Endothelial cell of umbilical vein (primary cell): ENCODE measurements around the gene UBE2QL1. TPM values are rescaled to one million over a fixed set of nuclear protein-coding genes. Genes with fewer than 3 reads are reported as not detected.

Experiments used
- BruUV-seq: library from RNA; stranded (reverse); fragments of 400-500 nt; replicated peaks from 2 replicates; lab custom pipeline; 2021; lab: Mats Ljungman, UMichigan
- CTCF ChIA-PET: fragments of 300-600, 350-600 bp; sonication (Branson Sonifier 250); formaldehyde crosslinking; loops from one replicate; lab custom pipeline; 2021; ENCODE audit warnings: antibody characterized with exemption, inconsistent platforms; lab: Charles Lee
- POLR2A ChIA-PET: fragments of 300-600, 350-600 bp; sonication (Branson Sonifier 250); formaldehyde crosslinking; loops from one replicate; lab custom pipeline; 2021; ENCODE audit warnings: antibody characterized with exemption, inconsistent platforms; lab: Charles Lee
- DNase-seq: peaks from one replicate; pipeline ENCODE4 v3.0.0-alpha.2; 2011; ENCODE audit warnings: low read depth, low spot score
- FAIRE-seq: peaks from 2 replicates; lab custom pipeline; 2011; peaks lifted over from hg19 to GRCh38; lab: Jason Lieb, UNC
- H2AFZ ChIP-seq: 2 replicates; pipeline ENCODE4 v1.6.0; 2012; ENCODE audit warnings: low read depth, low read length, control low read depth, inconsistent platforms
- H3K27ac ChIP-seq: 2 replicates; pipeline ENCODE4 v1.5.1; 2011; ENCODE audit warnings: low read depth, mild to moderate bottlenecking, control low read depth, low read length, moderate library complexity; ENCODE audit not compliant: insufficient read depth
- H3K27me3 ChIP-seq, 2 experiments: 2 replicates each; pipeline versions ENCODE4 v1.6.0 to v1.6.1; 2011; ENCODE audit warnings: low read length in 2 of 2, mixed read lengths in 1 of 2; ENCODE audit not compliant: control insufficient read depth in 2 of 2, insufficient read depth in 2 of 2
- H3K36me3 ChIP-seq, 2 experiments: 2 replicates in 1 of 2; 3 replicates in 1 of 2; pipeline ENCODE4 v1.5.1; 2011; ENCODE audit warnings: low read length in 2 of 2, mild to moderate bottlenecking in 1 of 2, moderate library complexity in 1 of 2; ENCODE audit not compliant: control insufficient read depth in 2 of 2, insufficient read depth in 2 of 2; ENCODE audit errors: extremely low read depth in 1 of 2
- H3K4me1 ChIP-seq: 3 replicates; pipeline ENCODE4 v1.5.1; 2011; ENCODE audit warnings: mild to moderate bottlenecking, low read length; ENCODE audit not compliant: control insufficient read depth, insufficient read depth; ENCODE audit errors: extremely low read depth
- H3K4me2 ChIP-seq: 2 replicates; pipeline ENCODE4 v1.6.1; 2011; ENCODE audit warnings: low read length, control low read depth, mixed read lengths; ENCODE audit not compliant: insufficient read depth
- H3K4me3 ChIP-seq, 3 experiments: fragments of 200-600 bp in 1 of 3; sonication (generic), shearing (Covaris generic) in 1 of 3; replicated peaks in 1 of 3; 2 replicates each; pipeline ENCODE4 v1.5.1; 2011 to 2016; ENCODE audit warnings: control low read depth in 3 of 3, low read length in 3 of 3, mild to moderate bottlenecking in 2 of 3, inconsistent platforms in 1 of 3, low read depth in 1 of 3, moderate library complexity in 1 of 3; ENCODE audit not compliant: insufficient read depth in 1 of 3
- H3K79me2 ChIP-seq: 2 replicates; pipeline ENCODE4 v1.6.0; 2012; ENCODE audit warnings: low read length, inconsistent platforms; ENCODE audit not compliant: control insufficient read depth, insufficient read depth
- H3K9ac ChIP-seq: replicated peaks from 2 replicates; pipeline ENCODE3; 2011; ENCODE audit warnings: low read length, control low read depth; ENCODE audit not compliant: insufficient read depth; ENCODE audit errors: extremely low read depth
- H3K9me1 ChIP-seq: replicated peaks from 3 replicates; pipeline ENCODE4 v1.6.0; 2011; ENCODE audit warnings: mild to moderate bottlenecking, low read length; ENCODE audit not compliant: control insufficient read depth, insufficient read depth; ENCODE audit errors: extremely low read depth
- H3K9me3 ChIP-seq: replicated peaks from 2 replicates; pipeline ENCODE4 v1.5.1; 2012; ENCODE audit warnings: low read length, inconsistent platforms; ENCODE audit not compliant: control insufficient read depth, insufficient read depth
- H4K20me1 ChIP-seq: replicated peaks from 2 replicates; pipeline ENCODE3; 2011; ENCODE audit warnings: mild to moderate bottlenecking, low read length; ENCODE audit not compliant: control insufficient read depth, insufficient read depth; ENCODE audit errors: extremely low read depth
- CTCF ChIP-seq, 2 donors: IDR thresholded peaks; 1 replicate in 1 of 2; 2 replicates in 1 of 2; pipeline ENCODE4 v1.5.1; 2011; ENCODE audit warnings: low read length in 2 of 2, mild to moderate bottlenecking in 2 of 2, moderate library complexity in 2 of 2, control low read depth in 1 of 2, inconsistent platforms in 1 of 2, low read depth in 1 of 2; ENCODE audit not compliant: insufficient read depth in 1 of 2; ENCODE audit errors: extremely low read depth in 1 of 2
- EZH2 ChIP-seq: IDR thresholded peaks from 2 replicates; pipeline ENCODE4 v1.6.1; 2012; ENCODE audit warnings: borderline replicate concordance, low read depth, mild to moderate bottlenecking, moderate library complexity, low read length, inconsistent platforms; ENCODE audit not compliant: severe bottlenecking
- FOS ChIP-seq: IDR thresholded peaks from 2 replicates; pipeline ENCODE4 v1.6.1; 2011; ENCODE audit warnings: mild to moderate bottlenecking, low read length, moderate library complexity, borderline replicate concordance; ENCODE audit not compliant: insufficient read depth
- GATA2 ChIP-seq: IDR thresholded peaks from 2 replicates; pipeline ENCODE4 v1.7.0; 2011; ENCODE audit warnings: low read depth, mild to moderate bottlenecking, moderate library complexity, mixed read lengths, low read length; ENCODE audit not compliant: insufficient read length, insufficient read depth
- JUN ChIP-seq: IDR thresholded peaks from 2 replicates; pipeline ENCODE4 v1.6.1; 2011; ENCODE audit warnings: borderline replicate concordance, low read depth; ENCODE audit not compliant: insufficient read length, insufficient read depth
- MAX ChIP-seq: IDR thresholded peaks from 2 replicates; pipeline ENCODE4 v1.6.1; 2011; ENCODE audit not compliant: insufficient read depth, insufficient read length
- MYC ChIP-seq: IDR thresholded peaks from one replicate; pipeline ENCODE4 v1.6.1; 2011; ENCODE audit warnings: mild to moderate bottlenecking, low read depth, low read length
- POLR2A ChIP-seq: IDR thresholded peaks from 2 replicates; pipeline ENCODE4 v1.6.1; 2012; ENCODE audit warnings: low read depth, mild to moderate bottlenecking, control low read depth, low read length
- POLR2AphosphoS5 ChIP-seq: IDR thresholded peaks from 2 replicates; pipeline ENCODE4 v1.6.1; 2012; ENCODE audit warnings: low read depth, mild to moderate bottlenecking, control low read depth, low read length, moderate library complexity; ENCODE audit not compliant: insufficient read depth
- dilution Hi-C: fragments of 300-500 bp; cut with MboI; formaldehyde crosslinking; loops from one replicate; pipeline ENCODE4 v1.15.0; 2019; ENCODE audit warnings: low sequenced_read_pairs; ENCODE audit not compliant: extremely low pct_ligation_motif_present
- intact Hi-C: fragments of 100-400 bp; cut with micrococcal nuclease; formaldehyde crosslinking; loops from one replicate; pipeline ENCODE4 v1.10.0; 2022
- polyA plus RNA-seq, 4 experiments: library from polyadenylated mRNA; depleted of rRNA in 3 of 4; stranded (reverse) in 3 of 4; unstranded in 1 of 4; fragments of >200 nt; gene quantifications; 2 replicates each; pipeline versions ENCODE4 v1.2.1 to v1.2.3, GENCODE V29; 2011 to 2012; ENCODE audit warnings: missing spikeins in 1 of 4
- total RNA-seq: library from RNA; stranded (reverse); gene quantifications from 2 replicates; pipeline ENCODE4 v1.2.3, GENCODE V29; 2021

UBE2QL1 gene
- total and polyA plus RNA-seq, 2 donors (not counting 3 experiments of a cell fraction or from before 2014, with no cell fraction given), result 0.04 to 0.15 TPM

- H3K4me1 ChIP-seq, result no peaks in the 10 kb centered on the region
- FAIRE-seq (no peak), DNase-seq (no peak)
- no peaks in the 10 kb centered on the region for H3K9me3 ChIP-seq
- no peak overlapping the region for H3K4me3 ChIP-seq
- ChIA-PET CTCF (no interaction called here), POLR2A (no interaction called here)
- no peak overlapping the region for H3K4me2 ChIP-seq
- no peak overlapping the region for H2AFZ ChIP-seq
- no TSS peak for BruUV-seq
- TF ChIP-seq GATA2 (no peak), POLR2A (no peak), CTCF (IDR thresholded peaks at IDR 0.05; ENCODE audit: extremely low read depth in 1 of 2, insufficient read depth in 1 of 2, low read depth in 1 of 2, low read length in 2 of 2) (no peak), JUN (no peak)
- no peaks in the 10 kb centered on the region for H4K20me1 ChIP-seq
- dilution Hi-C loops, result no loop called here
- intact Hi-C loops, result no loop called here
- no peaks in the 10 kb centered on the region for H3K79me2 ChIP-seq
- no peaks in the 10 kb centered on the region for H3K27me3 ChIP-seq
- H3K27ac ChIP-seq, result no peak overlapping the region
- no peaks in the 10 kb centered on the region for H3K9me1 ChIP-seq
- H3K36me3 ChIP-seq, result no peaks in the 10 kb centered on the region
- H3K9ac ChIP-seq, result no peak overlapping the region
Measured at GRCh38 chr5:6510132-6510531, 61.5 kb downstream of the UBE2QL1 start.

GRCh38 chr5:6510973-6511372 lies 62.3 kb downstream of the UBE2QL1 start:
- ChIA-PET CTCF (no interaction called here), POLR2A (no interaction called here)
- Histone ChIP-seq H3K9ac (no peak overlapping the region), H3K4me1 (no peaks in the 10 kb centered on the region), H3K4me2 (no peak overlapping the region), H3K9me3 (no peaks in the 10 kb centered on the region), H3K4me3 (no peak overlapping the region), H3K27ac (no peak overlapping the region), H3K9me1 (no peaks in the 10 kb centered on the region), H3K36me3 (no peaks in the 10 kb centered on the region), H2AFZ (no peak overlapping the region), H3K79me2 (no peaks in the 10 kb centered on the region), H4K20me1 (no peaks in the 10 kb centered on the region), H3K27me3 (no peaks in the 10 kb centered on the region)
- no peak for TF ChIP-seq POLR2A
- TF ChIP-seq MAX, result no peak
- TF ChIP-seq GATA2, result no peak
- TF ChIP-seq CTCF (IDR thresholded peaks at IDR 0.05; ENCODE audit: extremely low read depth in 1 of 2, insufficient read depth in 1 of 2, low read depth in 1 of 2, low read length in 2 of 2), result no peak
- TF ChIP-seq EZH2, result no peak
- TF ChIP-seq POLR2AphosphoS5, result no peak
- TF ChIP-seq MYC, result no peak
- TF ChIP-seq JUN, result no peak
- no peak for TF ChIP-seq FOS
- intact Hi-C loops (no loop called here), dilution Hi-C loops (no loop called here)
- BruUV-seq, result no TSS peak
- DNase-seq (no peak), FAIRE-seq (no peak)
